HG03354 (cell line): ENCODE measurements around the gene PABPC1L.

Experiments used
- ATAC-seq: cut with Tn5 transposase; IDR thresholded peaks from one replicate; pipeline ENCODE4 v1.9.1; 2021; ENCODE audit warnings: mild to moderate bottlenecking; ENCODE audit not compliant: unreplicated experiment, poor library complexity, severe bottlenecking

Gene PABPC1L

DNA sequence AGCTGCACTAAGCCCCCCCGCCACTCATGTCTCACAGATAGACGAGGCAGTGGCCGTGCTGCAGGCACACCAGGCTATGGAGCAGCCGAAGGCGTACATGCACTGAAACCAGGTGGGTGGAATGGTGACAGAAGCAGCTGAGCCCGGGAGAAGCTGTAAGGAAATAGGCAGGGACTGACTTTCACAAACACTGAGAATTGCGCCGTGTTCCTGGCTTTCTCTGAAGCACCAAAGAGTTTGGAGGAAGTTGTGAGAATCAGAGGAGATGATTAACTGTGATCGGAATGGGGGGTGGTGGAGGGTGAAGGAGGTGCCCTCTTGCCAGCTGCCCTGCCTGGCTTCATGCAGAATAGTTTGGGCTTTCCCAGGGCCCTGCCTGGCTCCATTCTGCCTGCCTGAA is 28.8 kb downstream of the PABPC1L start:
- ATAC-seq: no peak

DNA sequence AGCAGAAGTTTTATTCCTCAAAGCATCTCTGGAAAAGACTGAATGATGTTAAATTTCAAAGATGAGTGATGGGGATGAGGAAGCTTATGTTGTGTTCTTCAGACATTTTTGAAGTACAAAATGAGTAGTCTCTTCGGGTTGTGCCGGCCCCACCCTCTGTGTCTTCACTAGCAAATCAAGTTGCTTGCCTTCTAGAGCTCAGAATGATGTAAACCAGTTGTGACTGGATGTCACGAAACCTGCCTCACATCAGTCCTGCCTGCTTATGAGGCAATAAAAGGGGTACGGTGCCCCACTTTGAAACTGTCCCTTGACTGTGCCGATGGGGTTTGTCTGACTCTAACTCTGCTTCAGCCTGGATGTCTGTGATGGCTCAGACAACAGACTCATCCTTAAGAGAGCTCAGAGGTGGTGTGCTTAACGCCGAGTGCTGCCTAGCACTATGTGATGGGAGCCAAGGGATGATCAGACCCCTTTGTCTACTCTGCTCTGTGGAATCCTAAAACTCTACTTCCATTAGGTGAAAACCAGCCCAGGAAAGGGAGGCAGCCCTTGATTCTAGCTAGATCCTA is 31.3 kb downstream of the PABPC1L start:
- ATAC-seq: no peak

DNA sequence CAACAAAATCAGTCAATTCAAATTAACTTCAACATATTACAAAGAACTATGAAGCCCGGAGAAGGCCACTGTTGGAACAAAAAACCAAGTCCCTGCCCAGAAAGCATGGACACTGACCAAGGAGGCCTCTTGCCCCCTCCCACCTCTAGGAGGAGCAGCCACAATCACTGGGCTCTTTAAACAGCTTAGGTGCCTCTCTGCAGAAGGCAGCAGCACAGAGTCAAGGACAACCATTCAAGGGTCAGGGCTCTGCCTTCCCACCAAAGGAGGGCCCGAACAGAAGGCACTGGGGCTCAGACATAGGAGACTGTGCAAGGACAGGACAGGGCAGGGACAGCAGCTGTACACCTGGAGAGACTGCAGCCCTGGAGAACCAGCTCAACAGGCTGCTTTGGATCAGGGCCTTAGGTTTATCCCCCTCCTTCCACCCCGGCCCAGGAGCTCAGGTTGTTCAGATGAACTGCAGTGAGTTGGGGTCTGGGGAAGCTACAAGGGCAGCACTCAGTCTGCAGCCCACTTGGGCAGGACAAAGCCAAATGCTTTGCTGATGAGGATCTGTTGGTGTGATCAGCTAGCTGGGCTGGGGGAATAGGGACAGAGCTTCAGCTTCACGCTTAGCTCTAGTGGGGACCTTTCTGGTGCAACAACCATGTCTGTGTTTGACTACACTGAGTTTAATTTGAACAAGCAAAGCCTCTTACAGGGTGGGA is 32.6 kb downstream of the PABPC1L start:
- no peak for ATAC-seq

GRCh38 chr20:44943828-44944227 is 34.0 kb downstream of the PABPC1L start:
- no peak for ATAC-seq

GRCh38 chr20:44945261-44945660 is 35.4 kb downstream of the PABPC1L start:
- ATAC-seq: no peak

GRCh38 chr20:44946271-44946852 is 36.5 kb downstream of the PABPC1L start:
- no peak for ATAC-seq

DNA sequence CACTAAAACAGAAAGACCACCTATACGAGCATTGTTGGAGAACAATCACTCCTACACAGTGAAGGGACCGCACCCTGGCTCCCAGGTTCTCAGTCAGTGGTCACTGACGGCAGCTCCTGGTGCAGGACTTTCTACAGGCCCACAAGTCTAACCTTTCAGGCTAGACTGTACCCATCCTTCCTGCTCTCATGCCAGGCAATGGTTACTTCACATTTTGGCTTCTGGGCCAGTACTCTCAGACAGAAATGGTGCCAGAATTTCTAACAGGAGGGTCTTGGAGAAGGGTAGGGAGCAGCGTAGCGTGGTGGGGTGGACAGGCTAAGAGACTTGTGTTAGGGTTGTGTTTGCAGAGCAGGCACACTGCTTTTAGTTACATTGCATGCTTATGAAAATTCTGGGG is 38.2 kb downstream of the PABPC1L start:
- ATAC-seq: no peak

- no peak for ATAC-seq
Measured at GRCh38 chr20:44948513-44948912, 38.7 kb downstream of the PABPC1L start.

DNA sequence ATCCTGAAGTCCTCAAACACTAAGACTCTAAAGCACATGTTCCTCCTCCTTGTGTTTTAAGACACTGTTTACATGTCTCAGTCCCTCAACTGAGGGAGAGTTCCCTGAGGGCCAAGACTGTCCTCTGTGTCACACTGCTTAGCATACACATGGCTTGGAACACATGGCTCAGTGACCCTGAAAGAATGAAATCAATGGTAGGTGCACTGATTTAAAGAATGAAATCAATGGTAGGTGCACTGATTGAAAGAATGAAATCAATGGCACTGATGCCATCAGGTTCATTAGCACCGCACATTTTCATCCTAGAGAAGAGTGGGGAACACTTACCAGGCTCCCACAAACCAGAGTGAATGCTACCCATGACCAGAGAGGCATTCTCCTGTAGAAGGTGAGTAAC is 40.5 kb downstream of the PABPC1L start:
- no peak for ATAC-seq

DNA sequence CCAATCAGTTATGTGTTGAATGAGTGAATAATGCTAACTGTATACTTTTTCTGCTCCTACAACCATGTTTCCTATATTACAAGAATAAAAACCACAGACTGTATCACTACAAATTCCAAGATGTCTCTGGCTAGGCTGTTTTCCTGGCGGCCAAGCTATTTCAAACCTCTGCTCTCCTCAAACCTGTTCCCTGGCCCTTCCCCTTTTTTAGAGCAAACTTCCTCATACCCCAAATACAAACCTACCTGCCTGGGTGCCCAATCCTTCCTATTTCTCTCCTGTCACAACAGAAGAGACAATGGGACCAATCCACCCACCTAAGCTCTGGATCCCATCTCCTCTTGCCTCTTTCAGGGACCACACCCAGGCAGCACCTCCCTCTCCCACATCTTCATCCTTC is 42.9 kb downstream of the PABPC1L start:
- ATAC-seq: no peak

DNA sequence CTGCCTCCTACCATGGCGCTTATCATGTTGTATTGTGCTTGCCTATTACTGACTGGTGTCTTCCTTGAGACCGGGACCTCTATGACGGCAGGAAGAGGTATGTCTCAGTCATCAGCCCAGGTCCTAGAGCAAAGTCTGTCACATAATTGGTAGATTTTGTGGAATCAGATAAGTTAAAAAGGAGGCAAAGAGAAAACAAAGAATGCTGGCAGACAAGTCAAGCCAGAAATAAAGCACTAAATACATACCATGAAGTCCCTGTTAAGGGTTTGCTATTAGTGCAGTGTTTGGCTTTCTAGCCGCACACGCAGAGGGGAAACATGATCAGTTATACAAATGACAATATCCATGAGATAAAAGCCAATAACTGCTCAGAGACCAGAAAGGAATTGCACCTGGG is 44.4 kb downstream of the PABPC1L start:
- ATAC-seq: no peak

DNA sequence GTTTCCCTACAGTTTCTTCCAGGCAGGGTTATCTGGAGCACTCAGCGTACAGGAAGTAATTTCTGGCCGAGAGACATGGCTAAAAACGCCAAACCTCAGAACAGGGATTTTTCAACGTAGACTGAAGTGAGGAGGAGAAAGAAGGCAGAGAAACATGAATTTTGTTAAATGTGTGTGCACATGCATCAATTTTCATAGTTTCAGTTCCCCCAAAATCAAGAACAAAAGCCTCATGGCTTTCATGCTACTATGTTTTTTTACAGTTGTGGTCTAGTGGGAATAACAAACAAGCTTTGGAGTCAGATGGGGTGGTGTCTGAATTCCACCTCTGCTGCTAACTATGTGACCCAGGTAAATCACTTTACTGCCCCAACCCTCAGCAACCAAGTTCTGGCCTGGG is 45.4 kb downstream of the PABPC1L start:
- no peak for ATAC-seq

GRCh38 chr20:44956410-44956809 is 46.5 kb downstream of the PABPC1L start:
- ATAC-seq: no peak

DNA sequence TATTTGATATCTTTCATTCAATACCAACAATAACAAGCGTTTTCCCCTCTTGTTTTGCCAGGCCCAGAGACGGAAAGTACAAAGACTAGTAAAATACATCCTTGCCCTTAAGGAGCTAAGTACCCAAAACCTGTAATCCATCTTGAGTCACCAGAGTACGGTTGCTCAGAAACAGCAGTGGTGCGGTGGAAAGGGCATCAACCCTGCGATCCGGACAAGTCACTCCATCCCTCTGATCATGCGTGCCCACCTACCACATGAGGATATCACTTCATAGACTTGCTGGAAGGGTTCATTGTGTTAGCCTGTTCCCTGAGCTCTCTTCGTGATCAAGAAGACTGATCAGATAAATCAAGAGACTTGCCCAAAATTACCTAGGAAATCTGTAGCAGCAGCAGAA is 48.4 kb downstream of the PABPC1L start:
- ATAC-seq: no peak

GRCh38 chr20:44959082-44959637 is 49.3 kb downstream of the PABPC1L start:
- ATAC-seq: no peak

- peak; percentile 36 for ATAC-seq
Measured at GRCh38 chr20:44959638-44960102, 49.8 kb downstream of the PABPC1L start.

DNA sequence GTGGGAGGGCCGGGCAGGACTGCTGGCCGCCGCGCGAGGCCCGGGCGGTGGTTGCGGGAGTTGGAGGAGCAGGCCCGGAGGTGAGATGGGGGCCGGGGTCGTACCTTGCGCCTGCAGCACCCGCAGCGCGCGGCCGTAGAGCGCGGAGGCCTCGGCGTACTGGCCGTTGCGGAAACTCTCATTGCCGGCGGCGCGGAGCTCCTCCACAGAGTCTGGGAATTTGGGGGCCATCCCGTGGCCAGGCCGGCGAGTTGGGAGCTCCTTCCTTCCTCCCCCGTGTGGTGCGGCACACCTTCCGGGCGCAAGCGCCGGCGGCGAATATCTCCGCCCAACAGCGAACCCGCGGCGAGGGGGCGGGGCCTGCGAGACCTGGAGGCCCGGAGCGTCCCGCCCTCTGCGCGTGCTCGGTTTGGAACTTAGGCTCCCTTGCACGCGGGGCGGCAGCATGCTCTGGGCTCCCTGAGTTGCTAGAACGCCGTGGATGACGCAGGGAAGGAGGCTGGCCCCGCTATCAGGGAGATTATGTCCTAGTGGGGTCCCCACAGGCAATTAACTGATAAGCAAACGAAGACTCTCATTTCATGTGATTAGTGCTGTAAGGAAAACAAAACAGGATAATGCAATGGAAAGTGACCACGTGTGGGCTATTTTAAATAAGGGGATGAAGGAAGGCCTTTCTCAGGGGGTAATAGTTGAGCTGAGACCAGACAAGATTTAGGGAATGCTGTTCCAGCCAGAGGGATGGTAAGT is 50.4 kb downstream of the PABPC1L start, which contains the start of gene TOMM34:
Gene TOMM34, minus strand, starts transcription at position 295 of the 750 bp plus-strand sequence. Its CDS starts 64 bp downstream, at position 231.
- peak; percentile 90 for ATAC-seq

- no peak for ATAC-seq
Measured at GRCh38 chr20:44961011-44961869, 51.4 kb downstream of the PABPC1L start.

DNA sequence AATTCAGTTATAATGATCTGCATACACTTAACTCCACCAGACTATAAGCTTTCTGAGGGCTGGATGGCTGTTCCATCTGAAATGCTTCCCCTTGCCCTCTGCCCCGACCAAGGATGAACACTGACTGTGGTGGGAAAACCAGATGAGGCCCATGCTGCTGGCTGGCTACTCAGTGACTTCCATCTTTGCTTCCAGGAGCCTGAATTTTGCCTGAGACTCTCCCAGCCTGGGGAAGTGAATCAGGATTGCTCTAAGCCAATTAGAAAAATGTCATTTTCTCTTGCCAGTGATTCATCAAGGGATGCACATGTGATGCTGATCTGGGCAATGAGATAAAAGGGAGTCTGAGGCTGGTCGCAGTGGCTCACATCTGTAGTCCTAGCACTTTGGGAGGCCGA is 52.0 kb downstream of the PABPC1L start:
- ATAC-seq: no peak
